NCI-H2081 treated with DMSO at 0.1 percent for 48 hours (cell line): Measurements from ENCODE around the gene MARF1.
A peak's percentile ranks its signal among the peaks of the same experiment; 100 is the strongest.
"Not testable (repeated sequence)": the region's sequence is repeated elsewhere in the genome, so short reads cannot be mapped to it uniquely, and the experiment has no call there.

Experiments used
- DNase-seq: peaks from one replicate; lab custom pipeline; 2025; lab: John Stamatoyannopoulos, UW

MARF1 gene

DNA sequence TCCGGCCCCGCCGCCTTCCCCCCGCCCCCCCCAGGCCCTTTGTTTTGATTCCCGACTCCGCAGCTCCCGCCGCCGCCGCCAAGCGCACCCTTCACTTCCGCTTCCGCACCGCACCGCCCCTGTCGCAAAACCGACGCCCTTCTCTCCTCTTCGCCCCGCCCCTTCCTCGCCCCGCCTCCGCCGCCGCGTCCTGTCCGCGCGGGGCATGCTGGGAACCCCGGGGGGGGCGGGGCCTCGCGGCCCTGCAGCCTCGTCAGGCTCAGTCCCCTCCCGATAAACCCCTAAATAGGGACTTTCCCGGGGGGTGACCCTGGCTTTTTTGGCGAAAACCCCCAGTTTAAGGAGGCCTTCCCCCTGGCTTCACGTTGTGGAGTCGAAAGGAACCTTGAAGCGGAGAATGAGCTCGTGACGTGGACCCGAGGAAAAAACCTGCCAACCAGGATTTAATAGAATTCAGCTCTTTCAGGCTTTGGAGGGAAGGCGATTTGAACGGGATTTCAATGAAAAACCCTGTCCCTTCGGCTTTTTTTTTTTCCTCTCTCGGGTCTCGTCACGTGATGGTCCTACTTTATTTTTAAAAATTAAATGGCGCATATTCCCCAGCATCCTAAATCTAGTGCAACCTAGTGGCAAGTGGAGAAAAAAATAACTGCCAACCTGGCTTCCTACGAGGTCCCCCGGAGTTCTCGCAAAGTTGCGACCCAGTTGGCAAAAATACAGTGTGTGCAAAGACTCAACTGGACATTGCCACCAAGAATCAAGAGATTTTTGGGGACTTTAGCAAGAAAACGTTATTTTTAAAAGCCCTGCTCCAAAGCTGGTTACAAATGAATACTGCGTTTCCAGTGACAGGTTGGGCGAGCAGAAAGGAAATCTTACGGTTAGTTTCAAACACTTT, at the start of gene MARF1:
TSS of gene MARF1 (minus strand) at position 107 of the 898 bp plus-strand sequence. CDS start 3,921 bp downstream, outside the sequence.
- DNase-seq: peak; percentile 40

- DNase-seq: not testable (repeated sequence)
Measured at GRCh38 chr16:15692508-15692907, 49.6 kb upstream of the MARF1 start.

GRCh38 chr16:15691046-15691445, 48.1 kb upstream of the MARF1 start:
- no peak for DNase-seq

- DNase-seq: no peak
Measured at GRCh38 chr16:15690296-15690695, 47.3 kb upstream of the MARF1 start.

DNA sequence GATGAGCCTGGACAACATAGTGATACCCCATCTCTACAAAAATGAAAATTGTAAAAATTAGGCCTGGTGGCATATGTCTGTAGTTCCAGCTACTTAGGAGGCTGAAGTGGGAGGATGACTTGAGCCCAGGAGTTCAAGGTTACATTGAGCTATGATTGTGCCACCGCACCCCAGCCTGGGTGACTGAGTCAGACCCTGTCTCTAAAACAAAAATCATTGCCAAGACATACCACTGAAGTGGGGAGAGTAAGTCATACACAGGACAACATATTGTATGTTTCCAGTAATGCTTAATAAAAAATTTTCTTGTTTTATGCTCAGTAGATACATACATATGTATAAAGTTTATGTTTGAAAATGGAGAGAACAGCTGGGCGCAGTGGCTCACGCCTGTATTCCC, 46.3 kb upstream of the MARF1 start:
- no peak for DNase-seq

DNA sequence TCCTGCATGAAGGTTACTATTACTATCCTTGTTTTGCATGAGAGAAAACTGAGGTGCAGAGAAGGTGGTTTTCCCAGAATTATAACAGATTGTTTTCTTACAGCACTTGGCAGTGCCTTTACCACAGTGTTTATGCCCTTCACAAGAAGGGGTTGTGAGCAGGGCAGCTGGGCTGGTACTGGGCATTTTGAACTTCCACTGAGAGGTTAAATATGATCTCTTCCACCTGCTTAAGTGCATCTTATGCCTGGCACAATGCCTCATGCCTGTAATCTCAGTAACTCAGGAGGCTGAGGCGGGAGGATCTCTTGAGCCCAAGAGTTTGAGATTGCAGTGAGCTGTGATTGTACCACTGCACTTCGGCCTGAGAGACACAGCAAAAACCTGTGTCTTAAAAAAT, 43.3 kb upstream of the MARF1 start:
- DNase-seq: no peak

- DNase-seq: no peak
Measured at GRCh38 chr16:15682105-15682570, 39.2 kb upstream of the MARF1 start.

DNA sequence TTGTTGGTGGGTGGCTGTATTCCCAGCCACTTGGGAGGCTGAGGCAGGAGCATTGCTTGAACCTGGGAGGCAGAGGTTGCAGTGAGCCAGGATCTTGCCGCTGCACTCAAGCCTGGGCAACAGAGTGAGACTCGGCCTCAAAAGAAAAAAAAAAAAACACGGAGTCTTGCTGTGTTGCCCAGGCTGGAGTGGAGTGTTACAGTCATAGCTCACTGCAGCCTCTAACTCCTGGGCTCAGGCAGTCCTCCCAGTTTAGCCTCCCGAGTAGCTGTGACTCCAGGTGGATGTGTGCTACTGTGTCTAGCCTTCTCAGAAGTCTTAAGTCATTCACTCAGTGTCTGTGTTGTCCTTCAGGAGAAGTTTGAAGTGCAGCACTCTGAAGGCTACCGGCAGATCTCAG, 34.5 kb upstream of the MARF1 start:
- no peak for DNase-seq

- no peak for DNase-seq
Measured at GRCh38 chr16:15676506-15676905, 33.6 kb upstream of the MARF1 start.

GRCh38 chr16:15674571-15674970, 31.6 kb upstream of the MARF1 start:
- DNase-seq: no peak

DNA sequence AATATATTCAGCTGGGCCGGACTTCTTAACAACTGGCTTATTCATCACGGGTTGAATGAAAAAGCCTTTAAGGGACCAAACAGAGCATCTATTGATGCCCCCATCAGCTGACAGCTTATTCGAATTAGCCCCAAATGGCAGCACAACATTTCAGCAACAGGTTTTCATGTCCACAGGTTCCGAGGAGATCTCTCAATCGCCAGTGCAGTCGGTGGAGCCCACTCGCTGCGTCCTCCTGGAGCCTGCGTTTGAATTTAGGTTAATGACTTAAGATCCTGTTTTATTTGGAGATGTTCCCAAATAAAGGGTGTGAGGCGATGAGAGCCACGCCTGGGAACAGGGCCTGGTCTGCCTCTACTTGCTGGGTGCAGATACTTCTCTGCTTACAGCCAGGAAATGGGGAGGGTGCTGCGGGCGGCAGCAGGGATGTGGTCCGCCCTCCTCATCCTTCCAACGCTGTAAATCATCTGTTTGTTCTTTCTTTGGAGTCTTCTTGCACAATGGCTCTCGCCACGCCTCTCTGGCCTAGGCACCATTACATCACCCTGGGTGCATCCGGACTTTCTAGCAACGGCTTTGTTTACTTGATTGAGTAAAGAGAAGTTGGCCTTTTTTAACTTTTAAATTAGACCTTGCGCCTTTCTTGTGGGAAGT, 29.7 kb upstream of the MARF1 start:
- peak; percentile 74 for DNase-seq

GRCh38 chr16:15672127-15672513, 29.2 kb upstream of the MARF1 start:
- not testable (repeated sequence) for DNase-seq

DNA sequence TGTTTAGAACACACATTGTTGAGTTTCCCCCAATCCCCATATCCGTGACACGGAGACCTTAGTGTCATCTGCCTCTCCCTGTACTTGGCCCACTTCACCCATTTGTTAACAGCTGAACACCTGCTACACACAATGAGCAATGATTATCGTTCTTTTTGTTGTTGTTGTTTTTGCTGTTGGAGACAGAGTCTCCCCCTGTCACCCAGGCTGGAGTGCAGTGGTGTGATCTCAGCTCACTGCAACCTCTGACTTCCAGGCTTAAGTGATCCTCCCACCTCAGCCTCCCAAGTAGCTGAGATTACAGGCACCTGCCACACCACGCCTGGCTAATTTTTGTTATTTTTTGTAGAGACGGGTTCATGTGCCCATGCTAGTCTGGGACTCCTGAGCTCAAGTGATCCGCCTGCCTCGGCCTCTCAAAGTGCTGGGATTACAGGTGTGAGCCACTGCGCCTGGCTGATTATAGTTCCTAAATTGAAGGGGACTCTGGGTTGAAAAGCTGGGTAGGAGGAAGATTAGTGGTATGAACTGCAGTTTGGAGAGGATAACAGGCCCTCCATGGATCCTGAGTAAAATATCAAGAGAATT, 28.7 kb upstream of the MARF1 start:
- DNase-seq: no peak

DNA sequence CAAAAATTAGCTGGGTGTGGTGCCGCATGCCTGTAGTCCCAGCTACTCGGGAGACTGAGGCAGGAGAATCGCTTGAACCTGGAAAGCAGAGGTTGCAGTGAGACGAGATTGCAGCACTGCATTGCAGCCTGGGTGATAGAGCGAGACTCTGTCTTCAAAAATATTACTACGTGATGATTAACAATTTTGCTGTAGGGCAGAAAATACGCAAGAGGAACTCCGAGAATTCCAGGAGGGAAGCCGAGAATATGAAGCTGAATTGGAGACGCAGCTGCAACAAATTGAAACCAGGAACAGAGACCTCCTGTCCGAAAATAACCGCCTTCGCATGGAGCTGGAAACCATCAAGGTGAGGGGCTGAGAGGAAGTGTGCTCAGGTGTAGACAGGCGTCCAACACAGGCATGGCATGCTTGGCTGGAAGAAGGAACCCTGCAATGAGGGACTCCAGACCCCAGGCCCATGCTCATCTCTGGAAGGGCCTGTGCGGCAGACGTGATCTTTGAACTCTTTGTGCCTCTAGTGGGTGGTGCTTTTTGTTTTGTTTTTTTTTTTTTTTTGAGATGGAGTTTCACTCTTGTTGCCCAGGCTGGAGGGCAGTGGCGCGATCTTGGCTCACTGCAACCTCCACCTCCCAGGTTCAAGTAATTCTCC, 24.3 kb upstream of the MARF1 start:
- DNase-seq: no peak

DNA sequence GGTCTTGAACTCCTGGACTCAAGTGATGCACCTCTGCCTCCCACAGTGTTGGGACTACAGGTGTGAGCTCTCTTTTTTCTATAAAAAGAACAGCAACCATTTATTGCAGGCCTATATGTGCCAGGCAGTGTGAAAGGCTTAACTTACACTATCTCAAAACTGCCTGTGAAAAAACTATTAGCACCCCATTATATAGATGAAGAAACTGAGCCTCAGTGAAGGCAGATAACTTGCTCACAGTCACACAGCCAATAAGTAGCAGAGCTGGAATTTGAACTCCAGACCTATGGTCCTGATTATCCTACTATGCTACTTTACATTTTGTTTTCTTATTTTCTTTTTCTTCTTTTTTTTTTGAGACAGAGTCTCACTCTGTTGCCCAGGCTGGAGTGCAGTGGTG, 22.2 kb upstream of the MARF1 start:
- DNase-seq: no peak

DNA sequence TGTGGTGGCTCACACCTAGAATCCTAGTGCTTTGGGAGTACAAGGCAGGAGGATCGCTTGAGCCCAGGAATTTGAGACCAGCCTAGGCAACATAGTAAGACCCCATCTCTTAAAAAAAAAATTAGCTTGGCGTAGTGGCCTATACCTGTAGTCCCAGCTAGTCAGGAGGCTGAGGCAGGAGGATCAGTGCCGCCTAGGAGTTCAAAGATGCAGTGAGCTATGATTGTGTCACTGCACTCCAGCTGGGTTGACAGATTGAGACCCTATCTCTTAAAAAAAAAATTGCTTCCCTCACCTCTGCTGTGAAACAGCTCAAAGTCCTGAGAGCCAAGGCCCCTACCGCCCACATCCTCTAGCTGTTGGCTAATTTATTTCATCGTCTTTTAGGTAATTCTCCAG, 17.2 kb upstream of the MARF1 start:
- DNase-seq: no peak

DNA sequence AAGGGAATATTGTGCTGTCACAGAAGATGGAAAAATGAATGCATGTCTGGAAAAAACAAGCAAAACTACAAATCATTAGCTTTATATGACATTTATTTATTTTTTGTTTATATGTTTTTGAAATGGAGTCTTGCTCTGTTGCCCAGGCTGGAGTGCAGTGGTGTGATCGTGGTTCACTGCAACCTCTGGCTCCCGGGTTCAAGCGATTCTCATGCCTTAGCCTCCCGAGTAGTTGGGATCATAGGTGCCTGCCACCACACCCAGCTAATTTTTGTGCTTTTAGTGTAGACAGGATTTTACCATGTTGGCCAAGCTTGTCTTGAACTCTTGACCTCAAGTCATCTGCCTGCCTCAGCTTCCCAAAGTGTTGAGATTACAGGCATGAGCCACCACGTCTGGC, 15.6 kb upstream of the MARF1 start:
- no peak for DNase-seq

DNA sequence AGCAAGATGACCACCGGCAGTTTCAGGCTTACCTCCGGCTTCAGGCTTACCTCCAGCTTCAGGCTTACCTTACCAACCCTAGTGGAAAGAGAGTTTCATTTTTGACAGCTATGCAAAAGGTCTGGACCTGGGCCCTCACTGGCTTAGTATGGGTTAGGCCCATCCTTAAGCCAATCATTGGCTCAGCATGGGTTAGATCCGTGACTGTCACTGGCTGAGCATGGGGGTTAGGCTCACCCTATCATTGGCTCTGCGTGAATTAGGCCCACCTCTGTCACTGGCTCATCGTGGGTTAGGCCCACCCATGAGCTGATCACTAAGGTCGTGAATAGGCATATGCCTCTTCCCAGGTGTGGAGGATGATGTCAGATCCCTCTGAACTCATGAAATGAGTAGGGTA, 15.2 kb upstream of the MARF1 start:
- DNase-seq: no peak

DNA sequence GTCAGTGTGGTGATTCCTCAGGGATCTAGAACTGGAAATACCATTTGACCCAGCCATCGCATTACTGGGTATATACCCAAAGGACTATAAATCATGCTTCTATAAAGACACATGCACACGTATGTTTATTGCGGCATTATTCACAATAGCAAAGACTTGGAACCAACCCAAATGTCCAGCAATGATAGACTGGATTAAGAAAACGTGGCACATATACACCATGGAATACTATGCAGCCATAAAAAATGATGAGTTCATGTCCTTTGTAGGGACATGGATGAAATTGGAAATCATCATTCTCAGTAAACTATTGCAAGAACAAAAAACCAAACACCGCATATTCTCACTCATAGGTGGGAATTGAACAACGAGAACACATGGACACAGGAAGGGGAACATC, 12.6 kb upstream of the MARF1 start:
- not testable (repeated sequence) for DNase-seq

GRCh38 chr16:15654591-15654990, 11.6 kb upstream of the MARF1 start:
- no peak for DNase-seq

- no peak for DNase-seq
Measured at GRCh38 chr16:15653227-15653626, 10.3 kb upstream of the MARF1 start.

DNA sequence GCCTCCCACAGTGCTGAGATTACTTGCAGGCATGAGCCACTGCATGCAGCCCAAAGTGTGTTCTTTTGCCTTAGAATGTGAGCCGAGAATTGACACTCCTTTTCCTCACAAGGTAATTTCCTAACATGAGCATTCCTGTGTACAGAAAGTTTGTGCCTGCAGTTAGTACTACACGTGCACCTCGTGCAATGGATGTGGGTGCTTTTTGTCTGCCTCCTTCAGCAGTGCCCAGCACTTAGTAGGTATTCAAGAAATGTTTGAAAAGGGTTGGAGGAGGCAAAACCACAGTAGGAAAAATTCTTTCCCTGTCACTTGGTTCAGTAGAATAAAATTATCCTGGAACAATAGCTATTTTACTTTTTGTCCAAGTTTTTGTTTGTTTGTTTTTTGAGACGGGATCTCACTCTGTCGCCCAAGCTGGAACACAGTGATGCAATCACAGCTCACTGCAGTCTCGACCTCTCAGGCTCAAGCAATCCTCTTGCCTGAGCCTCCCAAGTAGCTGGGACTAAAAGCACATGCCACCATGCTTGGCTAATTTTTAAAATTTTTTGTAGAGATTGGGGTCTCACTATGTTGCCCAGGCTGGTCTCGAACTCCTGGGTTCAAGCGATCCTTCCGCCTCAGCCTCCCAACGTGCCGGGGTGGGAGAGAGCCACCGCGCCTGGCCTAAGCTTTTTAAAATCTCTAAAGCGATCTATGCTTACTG, 9.5 kb upstream of the MARF1 start:
- DNase-seq: no peak
